Body of pancreas (tissue), 4 donors: Measurements from ENCODE around the gene SLC7A4.

Source experiments
- CTCF ChIP-seq, 7 experiments: fragments of 450-650 bp in 4 of 7; fragments of 200-600 bp in 3 of 7; sonication (generic) in 3 of 7; IDR thresholded peaks; one replicate each; pipeline ENCODE4 v1.5.1; 2016 to 2019; ENCODE audit warnings: antibody characterized with exemption in 7 of 7
- POLR2A ChIP-seq, 3 donors: fragments of 450-650 bp; IDR thresholded peaks; one replicate each; pipeline ENCODE4 v1.6.1; 2016; ENCODE audit warnings: antibody characterized with exemption in 3 of 3, mild to moderate bottlenecking in 2 of 3

DNA sequence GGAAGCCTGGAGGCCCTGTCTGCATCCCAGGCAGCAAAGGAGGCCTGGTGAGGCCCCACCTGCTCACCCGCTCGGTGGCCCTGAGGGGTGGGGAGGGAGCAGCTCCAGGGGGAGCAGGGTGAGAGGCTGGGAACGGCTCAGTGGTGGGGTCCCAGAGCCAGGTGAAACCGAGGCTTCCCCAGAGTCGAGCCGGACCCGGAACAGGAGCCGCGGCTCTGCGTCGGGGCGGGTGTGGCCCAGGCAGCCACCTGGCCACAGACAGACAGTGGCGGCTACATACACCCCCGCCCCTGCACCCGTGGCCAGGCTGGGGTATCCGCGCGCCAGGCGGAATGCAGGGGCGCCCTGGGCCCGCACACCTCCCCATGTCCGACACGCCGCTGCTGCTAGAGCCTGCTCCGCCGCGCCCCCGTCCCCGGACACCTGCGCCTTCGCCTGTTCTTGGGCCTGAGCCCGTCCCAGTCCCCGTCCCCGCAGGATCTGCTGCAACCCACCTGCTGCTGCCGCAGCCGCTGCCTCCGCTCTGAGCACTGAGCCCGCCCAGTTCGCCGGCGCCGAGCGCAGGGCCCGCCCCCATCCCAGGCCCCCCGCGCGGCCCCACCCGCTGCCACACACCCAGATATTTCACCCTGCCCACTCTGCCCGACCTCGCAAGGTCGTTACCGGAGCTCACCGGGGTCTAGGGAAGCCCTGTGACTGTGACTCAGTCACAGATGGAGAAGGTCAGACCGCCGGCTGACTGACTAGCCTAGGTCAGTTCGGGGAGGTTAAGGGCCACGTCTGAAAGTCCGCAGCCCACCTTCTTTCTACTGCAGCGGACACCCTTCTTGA lies at the start of gene SLC7A4:
- TF ChIP-seq CTCF (IDR thresholded peaks at IDR 0.05) (no peak), POLR2A (IDR thresholded peaks at IDR 0.05) (no peak)
